GM12878 (cell line): ENCODE data around the gene THADA. TPM values are rescaled to one million over a fixed set of nuclear protein-coding genes. Genes with fewer than 3 reads are reported as not detected.

ENCODE experiments used
- ATAC-seq: fragments of 200-7000 bp; cut with Tn5 transposase; 3 replicates; pipeline ENCODE4 v1.9.1; 2020; ENCODE audit warnings: mild to moderate bottlenecking, moderate library complexity
- BruUV-seq: library from RNA; stranded (reverse); fragments of 400-500 nt; replicated peaks from 2 replicates; lab custom pipeline; 2021; lab: Mats Ljungman, UMichigan
- CTCF ChIA-PET: fragments of 300-600 bp; sonication (Branson Sonifier 250); formaldehyde crosslinking; extraction: SDS; loops from one replicate; lab custom pipeline; 2021; ENCODE audit warnings: inconsistent platforms; lab: Yijun Ruan, JAX
- POLR2A ChIA-PET: fragments of 350-600 bp; formaldehyde crosslinking; extraction: SDS; loops from one replicate; lab custom pipeline; 2021; ENCODE audit warnings: inconsistent platforms; lab: Charles Lee
- RAD21 ChIA-PET: fragments of 300-600 bp; sonication (Branson Sonifier 250); formaldehyde crosslinking; loops from one replicate; lab custom pipeline; 2023; ENCODE audit warnings: antibody characterized with exemption; ENCODE audit not compliant: unreplicated experiment; lab: Charles Lee
- SMC1A ChIA-PET: fragments of 300-600 bp; sonication (Branson Sonifier 250); formaldehyde crosslinking; loops from one replicate; lab custom pipeline; 2023; ENCODE audit not compliant: unreplicated experiment, uncharacterized antibody; lab: Charles Lee
- DNase-seq: peaks from one replicate; pipeline ENCODE4 v3.0.0-alpha.2; 2011; ENCODE audit warnings: low read depth, low spot score
- FAIRE-seq: peaks from 3 replicates; lab custom pipeline; 2011; peaks lifted over from hg19 to GRCh38; lab: Jason Lieb, UNC
- H2AFZ ChIP-seq: 2 replicates; pipeline ENCODE4 v1.6.0; 2011; ENCODE audit warnings: low read depth, low read length, control low read depth; ENCODE audit not compliant: control insufficient read depth
- H3K27ac ChIP-seq: 2 replicates; pipeline ENCODE4 v1.5.1; 2011; ENCODE audit warnings: control low read depth; ENCODE audit not compliant: control insufficient read depth, insufficient read depth
- H3K27me3 ChIP-seq, 2 experiments: replicated peaks in 1 of 2; 2 replicates each; pipeline versions ENCODE4 v1.6.0 to v1.6.1; 2011; ENCODE audit warnings: low read length in 1 of 2; ENCODE audit not compliant: control insufficient read depth in 2 of 2, insufficient read depth in 2 of 2
- H3K36me3 ChIP-seq, 2 experiments: 2 replicates each; pipeline ENCODE4 v1.5.1; 2011; ENCODE audit warnings: low read length in 1 of 2; ENCODE audit not compliant: control insufficient read depth in 2 of 2, insufficient read depth in 2 of 2
- H3K4me1 ChIP-seq: 2 replicates; pipeline ENCODE4 v1.6.1; 2011; ENCODE audit warnings: mild to moderate bottlenecking, low read length, moderate library complexity, mixed read lengths; ENCODE audit not compliant: control insufficient read depth, insufficient read depth
- H3K4me2 ChIP-seq: 2 replicates; pipeline ENCODE4 v1.6.0; 2011; ENCODE audit warnings: control low read depth; ENCODE audit not compliant: control insufficient read depth, insufficient read depth
- H3K4me3 ChIP-seq: fragments of 200-600 bp; sonication (generic); 2 replicates; pipeline ENCODE4 v1.5.1; 2016
- H3K79me2 ChIP-seq: 2 replicates; pipeline ENCODE4 v1.6.0; 2011; ENCODE audit warnings: low read length; ENCODE audit not compliant: control insufficient read depth, insufficient read depth
- H3K9ac ChIP-seq: 2 replicates; pipeline ENCODE4 v1.8.0; 2011; ENCODE audit warnings: low read length, control low read depth, mixed read lengths; ENCODE audit not compliant: control insufficient read depth, insufficient read depth
- H3K9me3 ChIP-seq: replicated peaks from 3 replicates; pipeline ENCODE4 v1.5.1; 2011; ENCODE audit warnings: mild to moderate bottlenecking, low read length; ENCODE audit not compliant: control insufficient read depth, insufficient read depth
- H4K20me1 ChIP-seq: 2 replicates; pipeline ENCODE4 v1.6.0; 2011; ENCODE audit not compliant: control insufficient read depth, insufficient read depth
- ATF7 ChIP-seq: fragments of 450-650 bp; IDR thresholded peaks from 2 replicates; pipeline ENCODE4 v1.6.1; 2016; ENCODE audit warnings: low read depth, mild to moderate bottlenecking
- HCFC1 ChIP-seq: fragments of 150-350 bp; IDR thresholded peaks from 2 replicates; pipeline ENCODE4 v1.6.1; 2014; ENCODE audit warnings: low read length
- JUNB ChIP-seq: IDR thresholded peaks from 2 replicates; pipeline ENCODE4 v1.6.1; 2016; ENCODE audit warnings: antibody characterized with exemption, mild to moderate bottlenecking
- MTA2 ChIP-seq: fragments of 450-650 bp; IDR thresholded peaks from 2 replicates; pipeline ENCODE4 v1.6.1; 2016; ENCODE audit warnings: low read depth, mild to moderate bottlenecking, moderate library complexity
- RAD21 ChIP-seq: IDR thresholded peaks from 2 replicates; pipeline ENCODE4 v1.6.1; 2011; ENCODE audit warnings: mild to moderate bottlenecking, low read depth, low read length, moderate library complexity; ENCODE audit not compliant: insufficient read depth
- RELB ChIP-seq: fragments of 450-650 bp; IDR thresholded peaks from 2 replicates; pipeline ENCODE4 v1.6.1; 2017; ENCODE audit warnings: low read depth, mild to moderate bottlenecking, moderate library complexity
- STAT3 ChIP-seq: IDR thresholded peaks from 2 replicates; pipeline ENCODE4 v1.6.1; 2011; ENCODE audit warnings: low read depth, low read length, improper control_type of control experiment
- YBX1 ChIP-seq: fragments of 450-650 bp; IDR thresholded peaks from 2 replicates; pipeline ENCODE4 v1.6.1; 2016; ENCODE audit warnings: antibody characterized with exemption
- ZNF384 ChIP-seq: IDR thresholded peaks from 2 replicates; pipeline ENCODE4 v1.6.1; 2012; ENCODE audit warnings: low read depth, mild to moderate bottlenecking, low read length, improper control_type of control experiment, borderline replicate concordance
- WGBS: methylation state at CpG from one replicate; pipeline ENCODE4 v1.1.6; 2016; ENCODE audit warnings: low lambda C conversion rate; ENCODE audit not compliant: insufficient replicate concordance, insufficient coverage; ENCODE audit errors: missing lambda C conversion rate; 5-methylcytosine and 5-hydroxymethylcytosine counted together
- in situ Hi-C: fragments of 300-500 bp; cut with MboI; formaldehyde crosslinking; loops from 9 replicates; pipeline ENCODE4 v1.14.3; 2018; ENCODE audit warnings: mixed read lengths
- intact Hi-C: fragments of 100-400 bp; cut with micrococcal nuclease; formaldehyde crosslinking; loops from one replicate; pipeline ENCODE4 v1.14.2; 2022; ENCODE audit not compliant: unreplicated experiment
- polyA plus RNA-seq, 11 experiments: library from polyadenylated mRNA; depleted of rRNA in 4 of 11; unstranded in 6 of 11; stranded (reverse) in 5 of 11; fragments of >200 nt; fragmentation: Nextera tagmentation in 4 of 11; fragmentation: Illumina TruSeq in 1 of 11; extraction: Ambion mirVana in 4 of 11; extraction: Trizol in 1 of 11; gene quantifications; 1 replicate in 1 of 11; 2 replicates in 10 of 11; pipeline versions ENCODE4 v1.2.1 to v1.2.3, GENCODE V29; 2011 to 2016; ENCODE audit warnings: inconsistent platforms in 2 of 11, missing spikeins in 2 of 11, low read depth in 1 of 11
- total RNA-seq, 4 experiments: library from RNA; depleted of rRNA in 3 of 4; stranded (reverse); fragments of >200 nt in 3 of 4; fragmentation: Illumina TruSeq in 1 of 4; extraction: Trizol in 1 of 4; gene quantifications; 2 replicates each; pipeline versions ENCODE4 v1.2.1 to v1.2.3, GENCODE V29; 2013 to 2021

The THADA gene
- total and polyA plus RNA-seq, 10 of the 15 experiments (the other 5 are each of a cell fraction or from before 2014, with no cell fraction given), result 14.6 to 33.2 (median 23.2) TPM

DNA sequence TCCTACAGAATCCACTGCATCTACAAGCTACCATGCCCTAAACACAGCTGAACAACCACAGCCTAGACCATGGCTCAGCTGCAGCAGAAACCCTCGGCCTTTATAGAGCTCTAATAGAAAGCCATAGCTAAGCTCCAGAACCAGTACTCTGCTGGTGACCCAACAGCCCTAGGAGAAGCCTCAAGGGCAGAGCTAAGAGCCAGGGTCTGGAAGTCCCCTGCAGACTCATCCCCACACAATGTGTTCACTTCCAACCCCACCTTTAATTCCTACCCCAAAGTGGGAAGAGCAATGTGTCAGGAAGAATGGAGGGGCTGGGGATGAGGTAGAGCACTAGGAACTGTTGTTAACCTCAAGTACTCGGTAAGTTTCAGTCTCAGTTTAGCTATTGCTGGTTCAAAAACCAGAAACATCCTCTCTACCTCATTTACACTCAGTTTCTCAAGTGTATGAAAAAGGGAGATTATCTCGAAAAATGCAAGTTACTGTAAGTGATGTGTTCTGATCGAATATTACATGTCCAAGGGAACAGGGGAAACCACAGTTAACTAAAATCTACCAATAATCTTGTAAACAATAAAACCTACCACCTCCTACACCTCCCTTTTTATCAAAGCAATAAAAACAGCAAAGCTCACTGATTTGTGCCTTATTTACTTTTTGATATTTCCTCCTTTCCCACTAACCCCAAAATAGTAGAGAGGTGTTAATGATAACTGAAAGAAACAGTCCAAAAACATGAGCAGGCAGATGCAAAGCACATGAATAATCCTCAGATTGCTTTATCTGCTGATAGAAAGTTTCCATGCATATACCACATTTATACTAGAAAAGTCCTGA lies 36.2 kb downstream of the THADA start (continued):
- TF ChIP-seq STAT3, result peak; percentile 81; the same call in 1 of the 2 replicates
- TF ChIP-seq HCFC1, result no peak
- TF ChIP-seq ATF7, result peak; percentile 53
- peak; percentile 84 for TF ChIP-seq MTA2
- TF ChIP-seq RELB, result peak; percentile 79
- TF ChIP-seq JUNB, result peak; percentile 56; the same call in 1 of the 2 replicates

DNA sequence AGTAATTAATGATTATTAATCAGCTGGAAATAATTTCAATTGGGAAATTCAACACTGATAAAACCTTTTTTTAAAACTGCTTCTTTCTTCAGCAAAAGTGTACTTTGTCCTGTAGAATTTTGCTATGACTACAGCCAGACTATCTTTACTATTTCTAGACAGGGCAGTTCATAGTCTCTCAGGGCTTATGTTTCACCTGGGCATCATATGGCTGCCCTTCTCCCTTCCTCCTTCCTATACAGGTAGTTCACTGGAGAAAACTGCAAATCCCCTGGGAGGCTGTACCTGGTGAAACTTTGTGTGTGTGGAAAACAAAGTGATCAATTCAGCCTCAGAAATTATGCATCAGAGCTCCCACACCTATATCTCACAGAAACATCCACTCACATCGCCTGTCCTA lies 38.6 kb downstream of the THADA start:
- peaks cover 19% of the 10 kb centered on the region for H3K4me1 ChIP-seq
- ChIA-PET POLR2A (interaction anchor here (1.6 kb wide), 1 partner anchor 68 kb away, joined by 5 read pairs; no protein-coding TSS in a partner anchor), CTCF (interaction anchor here (0.8 to 1.7 kb wide), 5 partner anchors 9 to 609 kb away, joined by 3 to 19 read pairs (median 4); no protein-coding TSS in a partner anchor), RAD21 (interaction anchor here (1.2 kb wide), 1 partner anchor 73 kb away, joined by 3 read pairs; no protein-coding TSS in a partner anchor), SMC1A (interaction anchor here (0.5 to 7.5 kb wide), 9 partner anchors 8 to 328 kb away, joined by 3 to 66 read pairs (median 6); no protein-coding TSS in a partner anchor)
- no peaks in the 10 kb centered on the region for H3K9me3 ChIP-seq
- FAIRE-seq, result no peak
- no peaks in the 10 kb centered on the region for H4K20me1 ChIP-seq
- no peak overlapping the region for H3K9ac ChIP-seq
- no peak overlapping the region for H2AFZ ChIP-seq
- DNase-seq, result no peak
- TF ChIP-seq YBX1 (no peak), ZNF384 (no peak), RAD21 (no peak)
- no peak for ATAC-seq
- H3K36me3 ChIP-seq, result peaks cover 0 to 2% of the 10 kb centered on the region in 2 experiments; a peak in 1 of 4 replicates
- no peak overlapping the region for H3K27ac ChIP-seq
- H3K27me3 ChIP-seq, result no peaks in the 10 kb centered on the region
- no TSS peak for BruUV-seq
- in situ Hi-C loops (no loop called here), intact Hi-C loops (no loop called here)
- no peak overlapping the region for H3K4me2 ChIP-seq
- H3K4me3 ChIP-seq, result no peak overlapping the region
- WGBS, result 100% methylated on average over 1 of the region's 1 CpG
- H3K79me2 ChIP-seq, result no peaks in the 10 kb centered on the region
